Omental fat pad (tissue), 4 donors: ENCODE results near the gene PATJ. TPM values are rescaled to one million over a fixed set of nuclear protein-coding genes. Genes with fewer than 3 reads are reported as not detected.

Experiments used
- ATAC-seq: fragments of 150-250 bp; one replicate; pipeline ENCODE4 v1.9.1; 2016; ENCODE audit warnings: mild to moderate bottlenecking, moderate library complexity; ENCODE audit not compliant: low FRiP score
- DNase-seq: peaks from one replicate; pipeline ENCODE4 v3.0.0-alpha.2; 2019; ENCODE audit warnings: low spot score
- total RNA-seq, 4 donors: library from RNA; depleted of rRNA; stranded (reverse); fragments of >200 nt; gene quantifications; one replicate each; pipeline ENCODE4 v1.1.0, GENCODE V29; 2016
- TF ChIP-seq, protein P1 (sequence below), 3 donors: fragments of 450-650 bp; IDR thresholded peaks; one replicate each; pipeline ENCODE4 v1.5.1; 2016 to 2017; ENCODE audit warnings: antibody characterized with exemption in 3 of 3, mild to moderate bottlenecking in 3 of 3, moderate library complexity in 2 of 3

Gene PATJ
- total RNA-seq, 4 donors from 2014 or later = 12.1 to 31.4 (median 20.0) TPM

DNA sequence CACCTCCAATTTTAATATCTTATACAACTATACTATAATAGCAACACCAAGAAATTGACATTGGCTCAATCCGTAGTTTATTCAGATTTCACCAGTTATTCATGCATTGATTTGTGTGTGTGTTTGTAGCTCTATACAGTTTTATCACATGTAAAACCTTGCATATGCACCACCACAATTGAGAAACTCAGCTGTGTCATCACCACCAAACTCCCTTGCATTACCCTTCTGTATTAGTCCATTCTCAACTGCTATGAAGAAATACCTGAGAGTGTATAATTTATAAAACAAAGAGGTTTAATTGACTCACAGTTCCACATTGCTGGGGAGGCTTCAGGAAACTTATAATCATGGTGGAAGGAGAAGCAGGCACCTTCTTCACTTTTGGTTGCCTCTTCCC lies 162.1 kb downstream of the PATJ start:
- ATAC-seq = no peak
- TF ChIP-seq, protein P1, sequence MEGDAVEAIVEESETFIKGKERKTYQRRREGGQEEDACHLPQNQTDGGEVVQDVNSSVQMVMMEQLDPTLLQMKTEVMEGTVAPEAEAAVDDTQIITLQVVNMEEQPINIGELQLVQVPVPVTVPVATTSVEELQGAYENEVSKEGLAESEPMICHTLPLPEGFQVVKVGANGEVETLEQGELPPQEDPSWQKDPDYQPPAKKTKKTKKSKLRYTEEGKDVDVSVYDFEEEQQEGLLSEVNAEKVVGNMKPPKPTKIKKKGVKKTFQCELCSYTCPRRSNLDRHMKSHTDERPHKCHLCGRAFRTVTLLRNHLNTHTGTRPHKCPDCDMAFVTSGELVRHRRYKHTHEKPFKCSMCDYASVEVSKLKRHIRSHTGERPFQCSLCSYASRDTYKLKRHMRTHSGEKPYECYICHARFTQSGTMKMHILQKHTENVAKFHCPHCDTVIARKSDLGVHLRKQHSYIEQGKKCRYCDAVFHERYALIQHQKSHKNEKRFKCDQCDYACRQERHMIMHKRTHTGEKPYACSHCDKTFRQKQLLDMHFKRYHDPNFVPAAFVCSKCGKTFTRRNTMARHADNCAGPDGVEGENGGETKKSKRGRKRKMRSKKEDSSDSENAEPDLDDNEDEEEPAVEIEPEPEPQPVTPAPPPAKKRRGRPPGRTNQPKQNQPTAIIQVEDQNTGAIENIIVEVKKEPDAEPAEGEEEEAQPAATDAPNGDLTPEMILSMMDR (IDR thresholded peaks at IDR 0.05) = no peak
- DNase-seq = no peak

DNA sequence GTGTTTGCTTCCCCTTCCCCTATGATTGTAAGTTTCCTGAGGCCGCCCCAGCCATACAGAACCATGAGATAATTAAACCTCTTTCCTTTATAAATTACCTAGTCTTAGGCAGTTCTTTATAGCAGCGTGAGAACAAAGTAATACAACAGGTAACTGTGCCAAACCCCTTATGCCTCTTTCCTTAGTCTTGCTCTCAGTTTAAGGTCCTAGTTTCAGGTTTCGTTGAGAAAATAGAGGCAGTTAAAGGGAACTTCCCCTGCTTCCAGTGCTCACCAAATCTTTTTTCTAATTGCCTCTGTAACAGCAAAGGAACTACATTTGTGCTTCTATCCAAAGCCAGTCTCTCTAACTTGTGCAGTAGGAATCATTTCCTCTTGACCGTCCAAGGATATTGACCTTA lies 164.8 kb downstream of the PATJ start:
- DNase-seq (no peak), ATAC-seq (no peak)
- TF ChIP-seq, protein P1 (IDR thresholded peaks at IDR 0.05) = no peak

DNA sequence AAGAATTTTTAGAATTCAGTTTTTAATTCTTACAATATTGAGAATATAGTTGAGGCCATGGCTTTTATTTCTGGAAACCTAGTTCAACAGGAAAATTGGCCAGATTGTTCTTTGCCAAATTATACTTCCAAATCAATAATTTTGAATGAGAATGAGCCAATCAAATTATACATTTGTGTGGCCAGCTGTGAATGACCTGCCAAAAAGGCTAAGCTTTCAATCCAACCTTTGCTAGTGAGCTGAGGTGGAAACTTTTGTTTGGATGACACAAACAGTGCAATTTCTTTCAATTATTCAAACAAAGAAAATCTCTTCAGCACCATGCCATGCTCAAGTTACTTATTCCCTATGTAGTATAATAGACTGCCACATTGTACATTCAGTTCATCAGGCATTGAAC lies 167.8 kb downstream of the PATJ start:
- TF ChIP-seq, protein P1 (IDR thresholded peaks at IDR 0.05) = no peak
- DNase-seq = no peak
- ATAC-seq = no peak

DNA sequence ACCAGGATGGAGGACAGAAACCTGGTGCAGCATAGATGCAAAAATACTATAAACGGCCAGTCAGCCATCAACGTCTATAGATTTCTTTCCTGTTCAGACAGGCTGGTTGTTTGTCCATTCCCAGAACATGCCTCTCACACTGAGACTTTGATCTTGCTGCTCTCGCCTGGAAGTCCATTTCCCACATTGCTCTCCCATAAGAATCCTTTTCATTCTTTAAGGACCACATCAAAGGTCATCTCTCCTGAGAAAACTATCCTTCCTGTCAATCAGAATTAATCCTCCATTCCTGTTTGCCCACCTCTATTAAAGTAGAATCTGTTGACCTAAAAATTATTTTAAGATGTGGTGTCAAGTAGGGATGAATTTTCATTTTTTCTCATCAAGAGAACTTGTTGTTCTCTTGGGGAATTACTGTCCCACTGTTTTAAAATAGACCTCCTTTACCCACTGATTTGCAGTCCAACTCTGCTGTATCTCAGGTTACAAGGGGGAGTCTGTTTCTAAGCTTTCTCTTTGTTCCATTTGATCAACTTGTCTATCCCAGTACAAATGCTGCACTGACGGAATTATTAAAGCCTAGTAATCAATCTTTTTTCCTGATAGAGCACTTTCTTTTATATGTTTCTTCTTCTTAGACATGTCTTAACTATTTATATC lies 172.7 kb downstream of the PATJ start:
- DNase-seq = no peak
- ATAC-seq = no peak
- TF ChIP-seq, protein P1 (IDR thresholded peaks at IDR 0.05) = no peak

DNA sequence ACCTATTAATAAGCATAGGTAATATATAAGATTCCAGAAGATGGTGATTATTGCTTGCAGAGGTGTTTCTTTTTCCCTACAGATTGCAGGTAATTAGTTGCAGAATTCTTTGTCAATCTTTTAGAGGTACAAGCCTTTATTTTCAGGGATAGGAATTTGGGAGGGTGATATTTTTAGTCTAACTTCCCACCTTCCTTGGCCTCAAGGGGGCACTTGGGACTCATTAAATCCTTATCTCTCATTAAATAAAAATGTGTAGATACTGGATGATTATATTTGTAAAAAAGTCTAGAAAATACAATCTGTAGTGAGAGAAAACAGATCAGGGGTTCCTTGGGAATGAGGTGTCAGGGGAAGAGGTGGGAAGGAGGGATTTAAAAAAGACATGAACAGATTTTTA lies 179.2 kb downstream of the PATJ start:
- no peak for DNase-seq
- no peak for ATAC-seq
- TF ChIP-seq, protein P1 (IDR thresholded peaks at IDR 0.05) = no peak

DNA sequence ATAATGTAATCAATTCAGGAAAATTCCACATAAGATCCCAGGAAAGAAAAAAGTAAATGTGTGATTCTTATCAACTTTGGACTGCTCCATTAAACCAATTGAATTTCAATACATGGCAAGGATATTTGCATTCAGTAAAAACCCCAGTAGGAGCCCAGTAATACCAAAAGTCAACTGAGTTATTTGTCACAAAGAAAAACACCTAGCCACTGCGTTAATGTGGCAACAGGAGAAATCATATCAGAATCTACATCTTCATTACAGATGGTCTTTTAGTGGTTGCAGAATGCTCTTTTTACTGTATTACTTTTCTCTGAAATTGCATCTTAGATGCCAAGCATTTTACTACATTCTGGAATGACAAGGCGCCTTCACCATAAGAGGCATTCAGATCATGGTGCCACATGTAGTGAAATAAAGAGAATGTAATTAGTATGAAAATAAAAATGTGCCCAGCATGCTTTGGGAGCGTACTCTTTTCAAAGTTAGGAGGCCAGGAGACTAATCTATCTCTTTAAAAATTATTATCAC lies 180.7 kb downstream of the PATJ start:
- no peak for ATAC-seq
- TF ChIP-seq, protein P1 (IDR thresholded peaks at IDR 0.05) = no peak
- no peak for DNase-seq
